Heart left ventricle (tissue), 16 donors: Measurements from ENCODE around the gene ASNSD1. TPM values are rescaled to one million over a fixed set of nuclear protein-coding genes. Genes with fewer than 3 reads are reported as not detected.

Experiments
- ATAC-seq, 4 donors: fragments of 200-7000 bp; cut with Tn5 transposase; one replicate each; pipeline ENCODE4 v1.9.1; 2020 to 2022; ENCODE audit warnings: moderate library complexity in 4 of 4, mild to moderate bottlenecking in 3 of 4, moderate number of reproducible peaks in 1 of 4
- DNase-seq, 5 donors: peaks; one replicate each; pipeline ENCODE4 v3.0.0-alpha.2; 2020
- H3K27ac ChIP-seq, 12 donors: fragments of 200-600 bp; sonication (generic) in 4 of 12; one replicate each; pipeline versions ENCODE4 v1.5.0 to v1.8.0; 2016 to 2022; ENCODE audit warnings: mild to moderate bottlenecking in 2 of 12
- H3K27me3 ChIP-seq, 9 donors: fragments of 200-600 bp; sonication (generic) in 2 of 9; one replicate each; pipeline versions ENCODE4 v1.5.1 to v1.8.0; 2016 to 2022; ENCODE audit warnings: mild to moderate bottlenecking in 3 of 9
- H3K36me3 ChIP-seq, 9 donors: fragments of 200-600 bp; sonication (generic) in 2 of 9; one replicate each; pipeline versions ENCODE4 v1.5.0 to v1.8.0; 2018 to 2022; ENCODE audit warnings: mild to moderate bottlenecking in 2 of 9
- H3K4me1 ChIP-seq, 12 donors: fragments of 200-600 bp; sonication (generic) in 4 of 12; one replicate each; pipeline versions ENCODE4 v1.5.0 to v1.8.0; 2016 to 2022; ENCODE audit warnings: mild to moderate bottlenecking in 3 of 12
- H3K4me3 ChIP-seq, 12 donors: fragments of 200-600 bp; sonication (generic) in 4 of 12; one replicate each; pipeline versions ENCODE4 v1.5.0 to v1.8.0; 2017 to 2022; ENCODE audit warnings: mild to moderate bottlenecking in 9 of 12, moderate library complexity in 4 of 12
- H3K9me3 ChIP-seq, 12 donors: fragments of 200-600 bp; sonication (generic) in 4 of 12; one replicate each; pipeline versions ENCODE4 v1.5.0 to v1.8.0; 2016 to 2022; ENCODE audit warnings: mild to moderate bottlenecking in 1 of 12
- POLR2A ChIP-seq, 2 donors: fragments of 450-650 bp; IDR thresholded peaks; one replicate each; pipeline ENCODE4 v1.6.1; 2017; ENCODE audit warnings: antibody characterized with exemption in 2 of 2, mild to moderate bottlenecking in 2 of 2, moderate library complexity in 2 of 2
- WGBS, 4 donors: extraction: QIAGEN DNeasy Blood & Tissue Kit in 2 of 4; methylation state at CpG; one replicate each; pipeline versions ENCODE4 v1.1.5 to v1.1.7; 2013 to 2018; 5-methylcytosine and 5-hydroxymethylcytosine counted together
- intact Hi-C, 10 donors: fragments of 100-400 bp; cut with DNase I; formaldehyde crosslinking; loops; one replicate each; pipeline versions ENCODE4 v1.11.1 to v1.14.2; 2022
- polyA plus RNA-seq, 2 donors: library from polyadenylated mRNA; stranded (reverse); fragments of 200-250 nt; gene quantifications; one replicate each; pipeline ENCODE4 v1.2.3, GENCODE V29; 2013
- total RNA-seq, 9 donors: library from RNA; depleted of rRNA in 2 of 9; stranded (reverse); fragments of >200 nt in 2 of 9; fragmentation: NEBNext Ultra II Directional in 3 of 9; extraction: Animal tissue kit (Norgen Biotek cat#: 25700) in 3 of 9; gene quantifications; one replicate each; pipeline versions ENCODE4 v1.1.0 to v1.2.4, GENCODE V29; 2016 to 2023
- TF ChIP-seq, protein P1 (sequence below), 12 donors: fragments of 200-600 bp; sonication (generic) in 4 of 12; IDR thresholded peaks; one replicate each; pipeline versions ENCODE4 v1.5.0 to v1.8.0; 2018 to 2022; ENCODE audit warnings: antibody characterized with exemption in 12 of 12, mild to moderate bottlenecking in 5 of 12
- donor health status: ischemic (EF 13 %, LVEDD 7.1; RV severe dilation, severe dysfunction).
- donor health status: healthy with polysubstance abuse.
- donor health status: DM: no; HTN: yes; CAD: no.
- donor health status: DM: no; HTN: no; CAD: no.
- donor health status: ischemic (EF 25% LVEDD 6.9; RV normal size, moderate dysfunction).
- donor health status: ischemic (EF 25% LVEDD 5.7; RV mildly dilated, moderate dysfunction).
- donor health status: healthy.
- donor health status: DM: yes; HTN: yes; CAD: no.
- donor health status: ischemic (EF 35%, LVEDD 5.7; RV mildly dilated, moderate dysfunction).
- donor health status: nonischemic (EF 11% LVEDD 7.7; RV severe dilation, severe dysfunction).
- donor health status: DM: yes; HTN: yes; CAD: no.
- donor health status: PGD.
- donor health status: ischemic (EF 29% LVEDD 5.4; RV normal size, mild dysfunction).
- donor health status: nonischemic (EF 23%, LVEDD 6.1; RV moderate dilation, normal function).

Gene ASNSD1
- total and polyA plus RNA-seq, 11 donors: 26.3 to 46.0 (median 32.4) TPM

DNA sequence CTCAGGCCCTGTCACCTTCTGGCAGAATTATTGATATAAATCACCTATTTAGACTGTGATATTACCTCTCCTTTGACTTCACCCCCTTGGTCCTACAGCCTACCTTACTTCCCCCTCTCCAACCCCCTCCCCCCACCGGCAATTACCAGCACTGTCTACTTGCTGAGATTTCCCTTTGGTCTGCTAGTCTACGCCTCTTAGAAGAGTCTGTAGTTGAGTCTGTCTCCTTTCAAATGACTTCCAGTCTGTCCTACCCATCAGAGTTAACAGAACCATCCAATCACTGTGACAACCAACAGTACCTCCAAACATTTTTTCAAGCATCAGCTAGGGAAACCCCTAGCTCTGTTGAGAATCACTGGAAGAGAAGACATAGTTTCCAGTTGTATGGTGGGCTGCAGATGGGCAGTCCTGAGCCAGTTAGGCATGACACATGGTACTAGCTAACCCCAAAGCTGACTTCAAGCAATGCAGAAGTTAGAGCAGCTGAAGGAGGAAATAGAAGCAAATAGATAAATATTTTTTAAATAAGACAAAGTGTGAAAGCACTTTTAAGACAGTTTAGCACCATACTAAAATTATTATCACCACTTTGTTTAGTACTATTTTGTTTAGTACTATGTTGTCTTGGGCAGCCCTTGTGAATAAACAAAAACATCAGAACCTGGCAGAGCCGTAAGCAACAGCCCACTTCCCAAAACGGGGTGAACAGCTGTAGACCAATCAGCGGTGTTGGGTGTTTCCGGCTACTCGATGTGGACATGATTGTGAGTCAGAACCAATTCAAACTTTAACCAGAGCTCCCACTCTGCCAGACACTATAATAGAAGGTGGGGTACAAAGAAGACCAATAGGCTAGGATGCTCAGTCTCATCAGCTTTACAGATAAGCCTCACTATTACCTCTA is 2.7 kb upstream of the ASNSD1 start:
- DNase-seq: peak in 1 of 5 donors; percentile 29
- Histone ChIP-seq H3K9me3 (no peaks in the 10 kb centered on the region), H3K4me1 (peaks cover 0 to 40% (median 17%) of the 10 kb centered on the region in 12 donors), H3K27me3 (no peaks in the 10 kb centered on the region), H3K27ac (peak overlapping the region in 6 of 12 donors; percentile 6 to 76 (median 38)), H3K36me3 (peaks cover 0 to under 1% (median 0%) of the 10 kb centered on the region in 9 donors), H3K4me3 (no peak overlapping the region)
- no peak for ATAC-seq
- intact Hi-C loops: no loop called here
- TF ChIP-seq POLR2A (IDR thresholded peaks at IDR 0.05): no peak
- TF ChIP-seq, protein P1, sequence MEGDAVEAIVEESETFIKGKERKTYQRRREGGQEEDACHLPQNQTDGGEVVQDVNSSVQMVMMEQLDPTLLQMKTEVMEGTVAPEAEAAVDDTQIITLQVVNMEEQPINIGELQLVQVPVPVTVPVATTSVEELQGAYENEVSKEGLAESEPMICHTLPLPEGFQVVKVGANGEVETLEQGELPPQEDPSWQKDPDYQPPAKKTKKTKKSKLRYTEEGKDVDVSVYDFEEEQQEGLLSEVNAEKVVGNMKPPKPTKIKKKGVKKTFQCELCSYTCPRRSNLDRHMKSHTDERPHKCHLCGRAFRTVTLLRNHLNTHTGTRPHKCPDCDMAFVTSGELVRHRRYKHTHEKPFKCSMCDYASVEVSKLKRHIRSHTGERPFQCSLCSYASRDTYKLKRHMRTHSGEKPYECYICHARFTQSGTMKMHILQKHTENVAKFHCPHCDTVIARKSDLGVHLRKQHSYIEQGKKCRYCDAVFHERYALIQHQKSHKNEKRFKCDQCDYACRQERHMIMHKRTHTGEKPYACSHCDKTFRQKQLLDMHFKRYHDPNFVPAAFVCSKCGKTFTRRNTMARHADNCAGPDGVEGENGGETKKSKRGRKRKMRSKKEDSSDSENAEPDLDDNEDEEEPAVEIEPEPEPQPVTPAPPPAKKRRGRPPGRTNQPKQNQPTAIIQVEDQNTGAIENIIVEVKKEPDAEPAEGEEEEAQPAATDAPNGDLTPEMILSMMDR (IDR thresholded peaks at IDR 0.05): no peak
- WGBS, 4 donors: 64 to 69% (median 66%) methylated on average over 7 of the region's 7 CpGs

DNA sequence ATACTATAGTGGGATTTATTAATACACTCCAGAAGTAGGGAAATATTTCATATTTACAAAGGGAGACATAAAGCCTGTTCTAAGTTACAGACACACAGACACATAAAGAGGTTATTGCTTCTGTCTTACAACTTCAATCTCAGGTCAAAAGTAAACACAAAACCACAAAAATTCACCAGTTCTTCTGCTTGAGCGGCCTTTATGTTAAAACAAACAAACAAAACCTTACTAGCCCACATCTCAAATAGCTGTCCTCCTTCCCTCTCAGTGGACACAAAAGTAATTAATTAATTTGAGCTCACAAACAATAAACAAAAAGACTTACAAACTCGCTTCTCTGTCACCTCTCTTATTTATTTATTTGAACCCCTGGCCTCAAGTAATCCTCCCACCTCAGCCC is 1.5 kb upstream of the ASNSD1 start:
- DNase-seq (no peak), ATAC-seq (no peak)
- H3K4me3 ChIP-seq: no peak overlapping the region
- 67 to 73% (median 70%) methylated on average over 2 of the region's 2 CpGs for whole genome bisulfite sequencing, 4 donors
- H3K27ac ChIP-seq: no peak overlapping the region
- H3K36me3 ChIP-seq: peaks cover 0 to 11% (median 0%) of the 10 kb centered on the region in 9 donors
- H3K9me3 ChIP-seq: no peaks in the 10 kb centered on the region
- TF ChIP-seq, protein P1 (IDR thresholded peaks at IDR 0.05): no peak
- no peak for TF ChIP-seq POLR2A (IDR thresholded peaks at IDR 0.05)
- no peaks in the 10 kb centered on the region for H3K27me3 ChIP-seq
- intact Hi-C loops: loop anchor here in 8 of 10 donors (2.0 to 10.0 kb wide), 6 partner anchors 38 to 123 kb away; partner anchors contain the start of genes OSGEPL1 (in 3 of the 8), ORMDL1 (in 1 of the 8) and PMS1 (in 1 of the 8)
- H3K4me1 ChIP-seq: peaks cover 0 to 52% (median 22%) of the 10 kb centered on the region in 12 donors

DNA sequence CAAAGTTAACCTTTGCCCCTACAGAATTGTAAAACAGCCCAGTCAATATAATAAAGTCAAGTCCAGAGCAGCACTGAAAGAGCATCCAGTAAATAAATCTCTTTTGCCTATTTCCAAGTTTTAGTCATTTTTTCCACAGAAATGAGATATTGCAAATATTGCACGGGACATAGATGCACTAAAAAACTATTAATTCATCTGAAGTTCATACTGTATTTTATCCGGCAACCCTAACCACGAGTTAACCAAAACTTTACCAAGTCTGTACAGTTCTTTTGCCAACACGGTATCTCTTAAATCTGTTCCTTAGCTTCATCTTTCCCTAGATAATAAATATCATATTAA is 484 bp upstream of the ASNSD1 start:
- intact Hi-C loops: loop anchor here (1.0 to 10.0 kb wide), 9 partner anchors 14 to 122 kb away; partner anchors contain the start of genes OSGEPL1 (in 4 of the 10), ANKAR (in 2 of the 10), ORMDL1 (in 1 of the 10) and PMS1 (in 1 of the 10)
- Histone ChIP-seq H3K4me1 (peaks cover 0 to 55% (median 22%) of the 10 kb centered on the region in 12 donors), H3K27me3 (no peaks in the 10 kb centered on the region), H3K9me3 (no peaks in the 10 kb centered on the region), H3K36me3 (peaks cover 0 to 21% (median 5%) of the 10 kb centered on the region in 9 donors), H3K27ac (no peak overlapping the region), H3K4me3 (peak overlapping the region in 2 of 12 donors; percentile 83 to 94)
- WGBS, 4 donors: 14 to 19% (median 19%) methylated on average over 4 of the region's 4 CpGs
- ATAC-seq (no peak), DNase-seq (no peak)
- no peak for TF ChIP-seq POLR2A (IDR thresholded peaks at IDR 0.05)
- TF ChIP-seq, protein P1 (IDR thresholded peaks at IDR 0.05): no peak

DNA sequence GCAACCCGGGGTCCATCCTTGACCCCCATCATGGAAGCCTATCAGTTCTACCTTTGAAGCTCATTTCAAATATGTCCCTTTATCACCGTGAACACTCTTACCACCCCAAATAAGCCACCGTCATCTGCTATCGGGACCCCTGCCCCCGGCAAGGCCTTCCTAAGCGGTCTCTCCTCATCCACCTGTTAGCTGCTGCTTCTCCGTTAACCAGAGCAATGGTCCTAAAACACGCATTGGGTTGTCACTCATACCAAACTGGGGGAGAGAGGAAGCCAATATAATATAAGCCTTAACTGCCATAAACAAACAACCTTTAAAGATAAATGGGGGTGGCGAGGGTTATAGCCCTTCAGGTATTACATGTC is 680 bp downstream of the ASNSD1 start:
- DNase-seq: no peak
- Histone ChIP-seq H3K36me3 (peaks cover 0 to 33% (median 16%) of the 10 kb centered on the region in 9 donors), H3K9me3 (no peaks in the 10 kb centered on the region), H3K4me1 (peaks cover 0 to 55% (median 22%) of the 10 kb centered on the region in 12 donors), H3K27me3 (no peaks in the 10 kb centered on the region), H3K27ac (peak overlapping the region in 8 of 12 donors; percentile 77 to 91 (median 84)), H3K4me3 (peak overlapping the region; percentile 59 to 100 (median 81))
- intact Hi-C loops: loop anchor here (1.0 to 10.0 kb wide), 9 partner anchors 12 to 120 kb away; partner anchors contain the start of genes OSGEPL1 (in 4 of the 10), ANKAR (in 3 of the 10), ORMDL1 (in 1 of the 10) and PMS1 (in 1 of the 10)
- no peak for ATAC-seq
- WGBS, 4 donors: 7 to 10% (median 9%) methylated on average over 9 of the region's 9 CpGs
- no peak for TF ChIP-seq POLR2A (IDR thresholded peaks at IDR 0.05)
- TF ChIP-seq, protein P1 (IDR thresholded peaks at IDR 0.05): no peak
